Large intestine (tissue), 3 donors: Measurements from ENCODE around the gene SKIDA1. TPM values are rescaled to one million over a fixed set of nuclear protein-coding genes. Genes with fewer than 3 reads are reported as not detected.
A peak's percentile ranks its signal among the peaks of the same experiment; 100 is the strongest.

Source experiments
- DNase-seq, 2 donors: peaks; one replicate each; pipeline versions ENCODE4 v3.0.0 to v3.0.0-alpha.2; 2013
- H3K27ac ChIP-seq: one replicate; pipeline ENCODE4 v1.5.1; 2013; ENCODE audit warnings: low read length
- H3K27me3 ChIP-seq: 2 replicates; pipeline ENCODE4 v1.6.1; 2013; ENCODE audit warnings: low read length; ENCODE audit not compliant: control insufficient read depth, insufficient read depth
- H3K36me3 ChIP-seq: 2 replicates; pipeline ENCODE4 v1.6.1; 2013; ENCODE audit warnings: low read length; ENCODE audit not compliant: control insufficient read depth, insufficient read depth
- H3K4me1 ChIP-seq: one replicate; pipeline ENCODE4 v1.6.1; 2013; ENCODE audit warnings: low read length; ENCODE audit not compliant: control insufficient read depth, insufficient read depth
- H3K4me3 ChIP-seq: one replicate; pipeline ENCODE4 v1.5.1; 2013; ENCODE audit warnings: low read length
- H3K9me3 ChIP-seq: one replicate; pipeline ENCODE4 v1.6.1; 2013; ENCODE audit warnings: mild to moderate bottlenecking, low read depth, low read length, moderate library complexity; ENCODE audit not compliant: control insufficient read depth
- WGBS: methylation state at CpG from one replicate; pipeline ENCODE4 v1.1.5; 2013; ENCODE audit warnings: low lambda C conversion rate; ENCODE audit not compliant: insufficient coverage; 5-methylcytosine and 5-hydroxymethylcytosine counted together
- polyA plus RNA-seq: library from polyadenylated mRNA; unstranded; fragments of 120-200 nt; gene quantifications from one replicate; pipeline ENCODE4 v1.2.1, GENCODE V29; 2013

SKIDA1 gene
- polyA plus RNA-seq, 1 donor = 1.9 TPM

DNA sequence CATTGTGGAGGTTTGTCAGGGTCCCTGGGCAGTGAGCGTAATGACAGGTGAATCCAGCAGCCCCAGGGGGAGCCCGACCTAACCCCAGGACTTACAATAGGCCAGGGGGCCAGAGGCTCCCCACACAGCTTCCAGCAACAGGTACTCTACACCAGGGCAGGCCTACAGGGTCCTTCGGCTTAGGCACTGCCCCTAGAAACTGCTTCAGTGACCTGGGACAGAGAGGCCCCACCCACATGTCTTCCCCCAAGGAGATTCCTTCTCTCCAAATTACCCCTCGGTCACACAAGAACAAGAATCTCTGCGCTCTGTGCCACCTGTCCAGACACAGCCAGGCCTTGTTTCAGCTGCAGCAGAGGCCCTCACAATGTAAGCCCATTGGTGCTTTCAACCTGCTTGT lies 24.4 kb downstream of the SKIDA1 start:
- peaks cover 9% of the 10 kb centered on the region for H3K9me3 ChIP-seq
- no peak overlapping the region for H3K4me3 ChIP-seq
- peaks cover 34% of the 10 kb centered on the region for H3K27me3 ChIP-seq
- no peak for DNase-seq
- H3K4me1 ChIP-seq = peaks cover 2% of the 10 kb centered on the region
- no peak overlapping the region for H3K27ac ChIP-seq
- no peaks in the 10 kb centered on the region for H3K36me3 ChIP-seq
- no CpG with 5 or more reads among the region's 5 CpGs for WGBS

- WGBS = no CpG with 5 or more reads among the region's 14 CpGs
- Histone ChIP-seq H3K36me3 (no peaks in the 10 kb centered on the region), H3K4me1 (no peaks in the 10 kb centered on the region), H3K27me3 (peaks cover 34% of the 10 kb centered on the region), H3K27ac (no peak overlapping the region), H3K9me3 (peaks cover 9% of the 10 kb centered on the region), H3K4me3 (peak overlapping the region; percentile 35)
- DNase-seq = peak in 1 of 2 donors; percentile 17
Observed at GRCh38 chr10:21500578-21500910, 24.9 kb downstream of the SKIDA1 start.

DNA sequence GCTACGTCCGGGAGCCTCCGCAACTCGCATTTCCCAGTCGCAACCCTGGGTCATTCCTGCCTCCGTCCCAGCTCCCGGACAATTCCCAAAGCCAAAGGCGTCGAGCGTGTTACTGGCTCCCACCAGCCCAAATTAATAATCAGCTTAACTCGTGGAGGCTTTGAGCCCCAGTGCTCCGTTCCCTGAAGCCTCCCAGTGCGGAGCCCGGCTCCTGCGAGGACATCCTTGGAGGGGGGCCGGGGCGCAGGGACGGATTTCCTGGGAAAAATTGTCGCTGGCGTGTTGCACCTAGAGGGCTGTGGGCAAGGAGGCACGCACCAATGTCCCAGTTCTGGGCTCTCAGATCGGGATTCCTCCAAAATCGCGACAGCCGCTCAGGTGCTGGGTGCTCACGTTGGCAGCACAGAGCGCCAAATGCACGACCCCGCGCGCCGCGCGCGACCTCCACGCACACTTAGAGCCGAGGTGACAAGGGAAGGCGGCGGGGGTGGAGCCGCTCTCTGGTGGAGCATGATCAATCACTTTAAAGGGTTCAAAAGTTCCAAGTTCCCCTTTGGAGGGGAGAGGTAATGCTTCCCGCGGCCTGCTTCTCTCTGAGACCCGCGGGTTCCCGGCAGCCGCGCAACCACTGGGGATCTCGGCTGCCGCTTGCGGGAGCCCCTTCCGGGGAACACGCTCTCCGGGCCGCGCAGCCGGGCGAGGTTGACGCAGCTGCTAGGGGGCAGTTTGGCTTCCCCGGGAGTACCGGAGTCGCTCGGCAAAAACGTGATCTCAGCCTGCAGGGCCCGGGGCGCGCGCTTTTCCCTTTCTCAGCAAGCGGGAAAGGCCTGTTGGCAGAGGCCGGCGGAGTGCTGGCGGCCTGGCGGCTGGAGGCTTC lies 25.5 kb downstream of the SKIDA1 start:
- H3K27me3 ChIP-seq = peaks cover 37% of the 10 kb centered on the region
- no CpG with 5 or more reads among the region's 72 CpGs for WGBS
- H3K36me3 ChIP-seq = no peaks in the 10 kb centered on the region
- H3K27ac ChIP-seq = no peak overlapping the region
- no peaks in the 10 kb centered on the region for H3K4me1 ChIP-seq
- peaks cover 9% of the 10 kb centered on the region for H3K9me3 ChIP-seq
- H3K4me3 ChIP-seq = peak overlapping the region; percentile 35
- DNase-seq = peak in 1 of 2 donors; percentile 36

GRCh38 chr10:21498986-21499385 lies 26.5 kb downstream of the SKIDA1 start:
- H3K9me3 ChIP-seq = peaks cover 9% of the 10 kb centered on the region
- 100% methylated on average over 7 of the region's 8 CpGs for WGBS
- H3K27me3 ChIP-seq = peaks cover 46% of the 10 kb centered on the region
- H3K27ac ChIP-seq = no peak overlapping the region
- no peaks in the 10 kb centered on the region for H3K4me1 ChIP-seq
- no peak for DNase-seq
- no peaks in the 10 kb centered on the region for H3K36me3 ChIP-seq
- H3K4me3 ChIP-seq = no peak overlapping the region

DNA sequence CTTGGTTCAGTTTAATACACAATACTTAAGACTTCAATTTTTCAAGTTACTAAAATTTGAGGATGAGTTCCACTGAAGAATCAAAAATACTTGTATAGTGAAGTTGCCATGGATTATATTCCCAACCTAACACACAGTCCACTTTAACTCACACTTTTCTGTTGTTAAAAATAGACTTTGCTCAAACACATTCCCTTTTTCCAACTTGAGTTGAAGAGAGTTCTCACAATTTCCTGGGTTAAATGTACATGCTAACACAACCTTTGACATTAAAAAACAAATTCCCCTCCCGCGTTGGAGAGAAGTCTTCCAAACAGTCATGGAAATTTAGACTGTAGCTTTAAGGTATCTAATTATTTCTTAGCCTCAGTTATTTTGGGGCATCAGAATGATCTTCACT lies 27.1 kb downstream of the SKIDA1 start:
- Histone ChIP-seq H3K27me3 (peaks cover 49% of the 10 kb centered on the region), H3K36me3 (no peaks in the 10 kb centered on the region), H3K4me3 (no peak overlapping the region), H3K9me3 (peaks cover 9% of the 10 kb centered on the region), H3K27ac (no peak overlapping the region), H3K4me1 (no peaks in the 10 kb centered on the region)
- peak in 1 of 2 donors; percentile 4 for DNase-seq
- no CpG with 5 or more reads among the region's 2 CpGs for WGBS

DNA sequence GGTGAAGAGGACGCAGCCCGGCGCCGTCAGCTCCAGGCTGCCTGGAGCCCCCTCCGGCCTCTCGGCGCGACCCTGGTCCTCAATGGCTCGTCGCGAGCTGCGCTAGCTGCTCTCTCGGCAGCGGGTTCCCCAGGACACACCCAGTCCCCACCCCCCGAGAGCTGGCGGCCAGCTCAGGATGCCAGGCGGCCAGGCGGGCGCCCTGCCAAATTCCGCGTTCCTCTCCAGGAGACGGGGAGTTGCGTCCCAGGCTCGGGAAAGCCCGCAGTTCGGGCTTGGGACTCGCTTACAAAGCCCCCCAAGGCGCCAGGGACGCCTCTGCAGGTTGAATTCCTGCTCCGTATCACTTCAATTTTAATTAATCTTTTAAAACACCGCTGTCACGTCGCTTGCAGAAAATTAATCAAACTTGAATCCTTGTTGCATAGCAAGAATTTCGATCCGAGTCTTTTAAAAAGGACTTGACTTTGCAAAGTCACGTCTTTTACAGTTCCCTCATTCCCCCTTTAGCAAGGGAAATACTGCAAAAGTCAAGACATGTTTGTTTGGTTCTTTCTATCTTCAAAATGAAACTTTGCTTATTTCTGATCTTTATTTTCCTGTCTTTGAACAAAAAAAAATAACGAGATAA lies 28.2 kb downstream of the SKIDA1 start:
- Histone ChIP-seq H3K27me3 (peaks cover 49% of the 10 kb centered on the region), H3K9me3 (peaks cover 9% of the 10 kb centered on the region), H3K4me1 (no peaks in the 10 kb centered on the region), H3K27ac (peak overlapping the region; percentile 77), H3K36me3 (no peaks in the 10 kb centered on the region), H3K4me3 (peak overlapping the region; percentile 74)
- WGBS = 27% methylated on average over 2 of the region's 37 CpGs
- peak; percentile 83 to 89 for DNase-seq

DNA sequence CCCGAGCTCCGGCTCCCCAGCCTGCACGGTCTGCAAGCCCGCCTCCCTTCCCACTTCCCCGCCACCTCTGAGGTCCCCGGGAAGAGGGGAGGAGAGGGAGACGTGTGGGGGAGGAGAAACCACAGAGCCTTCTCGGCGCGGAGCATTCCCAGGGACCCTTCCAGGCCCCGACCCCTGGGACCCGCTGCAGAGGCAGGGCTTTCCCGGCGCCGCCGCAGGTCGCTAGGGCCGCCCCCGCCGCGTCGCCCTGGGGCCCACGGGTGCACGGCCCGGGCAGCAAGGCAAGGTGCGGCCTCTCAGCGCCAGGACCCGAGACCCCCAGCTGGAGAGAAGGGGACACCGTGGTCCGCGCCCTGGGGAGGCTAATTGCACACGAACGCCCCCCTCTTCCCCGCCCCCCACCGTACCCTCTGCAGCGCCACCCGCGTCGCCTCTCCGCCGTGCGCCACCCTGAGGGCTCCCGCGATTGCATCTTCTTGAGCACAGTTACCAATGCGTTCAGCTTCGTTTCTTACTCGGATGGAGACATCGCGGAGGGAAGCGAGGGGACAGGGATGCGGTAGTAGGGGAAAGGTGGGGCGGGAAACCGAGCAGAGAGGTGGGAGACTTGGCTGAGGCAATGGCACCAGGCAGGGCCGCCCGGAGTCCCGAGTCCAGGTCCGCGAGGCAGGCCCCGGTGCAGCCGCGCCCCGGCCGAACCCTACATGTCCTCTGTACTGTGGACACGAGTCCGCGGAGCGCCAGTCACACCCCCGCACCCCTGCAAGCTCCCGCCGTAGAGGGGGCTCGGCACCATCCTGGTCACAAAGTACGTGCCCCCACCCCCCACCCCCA lies 28.9 kb downstream of the SKIDA1 start:
- peaks cover 49% of the 10 kb centered on the region for H3K27me3 ChIP-seq
- DNase-seq = peak; percentile 57 to 87
- WGBS = no CpG with 5 or more reads among the region's 72 CpGs
- H3K4me1 ChIP-seq = no peaks in the 10 kb centered on the region
- no peaks in the 10 kb centered on the region for H3K36me3 ChIP-seq
- peak overlapping the region; percentile 74 for H3K4me3 ChIP-seq
- peaks cover 9% of the 10 kb centered on the region for H3K9me3 ChIP-seq
- peak overlapping the region; percentile 77 for H3K27ac ChIP-seq

- H3K27me3 ChIP-seq = peaks cover 47% of the 10 kb centered on the region
- peak overlapping the region; percentile 77 for H3K27ac ChIP-seq
- no peaks in the 10 kb centered on the region for H3K36me3 ChIP-seq
- peak overlapping the region; percentile 74 for H3K4me3 ChIP-seq
- no peaks in the 10 kb centered on the region for H3K4me1 ChIP-seq
- peaks cover 9% of the 10 kb centered on the region for H3K9me3 ChIP-seq
- DNase-seq = peak; percentile 91 to 94
- WGBS = no CpG with 5 or more reads among the region's 58 CpGs
Observed at GRCh38 chr10:21495752-21496342, 29.6 kb downstream of the SKIDA1 start.

- H3K27me3 ChIP-seq = peaks cover 41% of the 10 kb centered on the region
- no peaks in the 10 kb centered on the region for H3K4me1 ChIP-seq
- DNase-seq = no peak
- peaks cover 6% of the 10 kb centered on the region for H3K9me3 ChIP-seq
- H3K4me3 ChIP-seq = peak overlapping the region; percentile 74
- H3K36me3 ChIP-seq = no peaks in the 10 kb centered on the region
- H3K27ac ChIP-seq = no peak overlapping the region
- WGBS = 0% methylated on average over 1 of the region's 42 CpGs
Observed at GRCh38 chr10:21495002-21495751, 30.3 kb downstream of the SKIDA1 start.
